OCI-LY1 (cell line): ENCODE data around the gene B4GALT1.

Experiments used
- H2AFZ ChIP-seq: fragments of 200-600 bp; sonication (generic), shearing (Covaris generic); 2 replicates; pipeline ENCODE4 v1.6.0; 2014; ENCODE audit warnings: antibody characterized with exemption, mild to moderate bottlenecking, low read length
- H3F3A ChIP-seq: fragments of 200-600 bp; sonication (generic), shearing (Covaris generic); 2 replicates; pipeline ENCODE4 v1.6.0; 2014; ENCODE audit warnings: mild to moderate bottlenecking, antibody characterized with exemption, low read length, moderate library complexity; ENCODE audit not compliant: insufficient read depth
- H3K27ac ChIP-seq: fragments of 200-600 bp; sonication (generic); 2 replicates; pipeline ENCODE4 v1.5.1; 2014; ENCODE audit warnings: low read length, mixed run types, mild to moderate bottlenecking, low read depth; ENCODE audit not compliant: poor library complexity, severe bottlenecking
- H3K27me3 ChIP-seq: fragments of 200-600 bp; sonication (generic); 2 replicates; pipeline ENCODE4 v1.6.0; 2014; ENCODE audit warnings: antibody characterized with exemption, mild to moderate bottlenecking, low read length, moderate library complexity; ENCODE audit not compliant: insufficient read depth
- H3K36me3 ChIP-seq: fragments of 200-600 bp; sonication (generic); 2 replicates; pipeline ENCODE4 v1.6.1; 2014; ENCODE audit warnings: mild to moderate bottlenecking, antibody characterized with exemption, low read length, moderate library complexity, mixed read lengths; ENCODE audit not compliant: insufficient read depth
- H3K4me1 ChIP-seq: fragments of 200-600 bp; sonication (generic); 2 replicates; pipeline ENCODE4 v1.5.1; 2014; ENCODE audit warnings: mild to moderate bottlenecking, low read length, moderate library complexity; ENCODE audit not compliant: insufficient read depth, severe bottlenecking
- H3K4me2 ChIP-seq: fragments of 200-600 bp; sonication (generic), shearing (Covaris generic); 2 replicates; pipeline ENCODE4 v1.6.1; 2014; ENCODE audit warnings: low read length
- H3K4me3 ChIP-seq: fragments of 200-600 bp; sonication (generic); 2 replicates; pipeline ENCODE4 v1.5.1; 2014; ENCODE audit warnings: low read length, low read depth, mild to moderate bottlenecking, mixed read lengths; ENCODE audit not compliant: poor library complexity, severe bottlenecking
- H3K79me2 ChIP-seq: fragments of 200-600 bp; shearing (Covaris generic); 2 replicates; pipeline ENCODE4 v1.6.1; 2016; ENCODE audit warnings: mixed run types, low read length, mixed read lengths; ENCODE audit not compliant: insufficient read depth
- H3K9ac ChIP-seq: fragments of 200-600 bp; sonication (generic), shearing (Covaris generic); 2 replicates; pipeline ENCODE4 v1.6.1; 2014; ENCODE audit warnings: mild to moderate bottlenecking, low read length, mixed read lengths
- H3K9me2 ChIP-seq: fragments of 200-600 bp; sonication (generic), shearing (Covaris generic); 2 replicates; pipeline ENCODE4 v1.6.1; 2014; ENCODE audit warnings: low read depth, mild to moderate bottlenecking, low read length, mixed read lengths
- H3K9me3 ChIP-seq: fragments of 200-600 bp; shearing (Covaris generic); 2 replicates; pipeline ENCODE4 v1.6.1; 2014; ENCODE audit warnings: low read length, mixed read lengths
- H4K20me1 ChIP-seq: fragments of 200-600 bp; sonication (generic), shearing (Covaris generic); 2 replicates; pipeline ENCODE4 v1.6.0; 2016; ENCODE audit warnings: mild to moderate bottlenecking, low read length; ENCODE audit not compliant: insufficient read depth
- EZH2 ChIP-seq: fragments of 200-600 bp; sonication (generic), shearing (Covaris generic); IDR thresholded peaks from 2 replicates; pipeline ENCODE4 v1.8.0; 2017; ENCODE audit warnings: borderline replicate concordance, mixed run types, mild to moderate bottlenecking, antibody characterized with exemption, low read length, moderate library complexity, mixed read lengths
- TF ChIP-seq, protein P1 (sequence below): fragments of 200-600 bp; sonication (generic), shearing (Covaris generic); IDR thresholded peaks from 2 replicates; pipeline ENCODE4 v1.5.1; 2017; ENCODE audit warnings: mild to moderate bottlenecking, antibody characterized with exemption, low read length, moderate library complexity, mixed read lengths

The B4GALT1 gene

GRCh38 chr9:33186457-33187168 lies 19.5 kb upstream of the B4GALT1 start:
- Histone ChIP-seq H3K9ac (no peak overlapping the region), H4K20me1 (no peaks in the 10 kb centered on the region), H3K27ac (no peak overlapping the region)

DNA sequence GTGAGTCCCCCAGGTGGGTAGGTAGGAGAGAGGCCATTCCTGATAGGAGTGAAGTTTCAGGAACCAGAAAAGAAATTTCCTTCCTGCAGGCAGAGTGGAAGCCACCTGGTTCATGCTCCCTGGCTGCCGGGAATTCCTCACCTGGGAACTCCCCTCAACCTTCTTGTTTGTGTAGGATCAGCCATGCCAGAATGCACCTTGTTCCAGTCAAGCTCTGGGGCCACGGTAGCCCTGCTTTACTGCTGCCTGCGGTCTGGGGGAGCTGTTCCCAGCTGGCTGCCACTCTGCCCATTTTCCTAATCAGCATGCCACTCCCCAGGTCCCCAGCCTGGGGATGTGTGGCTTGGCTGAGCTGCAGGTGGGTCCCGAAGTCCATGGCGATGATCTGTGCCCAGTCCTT lies 18.7 kb upstream of the B4GALT1 start:
- H3K4me2 ChIP-seq, result no peak overlapping the region
- H2AFZ ChIP-seq, result no peak overlapping the region
- TF ChIP-seq, protein P1, sequence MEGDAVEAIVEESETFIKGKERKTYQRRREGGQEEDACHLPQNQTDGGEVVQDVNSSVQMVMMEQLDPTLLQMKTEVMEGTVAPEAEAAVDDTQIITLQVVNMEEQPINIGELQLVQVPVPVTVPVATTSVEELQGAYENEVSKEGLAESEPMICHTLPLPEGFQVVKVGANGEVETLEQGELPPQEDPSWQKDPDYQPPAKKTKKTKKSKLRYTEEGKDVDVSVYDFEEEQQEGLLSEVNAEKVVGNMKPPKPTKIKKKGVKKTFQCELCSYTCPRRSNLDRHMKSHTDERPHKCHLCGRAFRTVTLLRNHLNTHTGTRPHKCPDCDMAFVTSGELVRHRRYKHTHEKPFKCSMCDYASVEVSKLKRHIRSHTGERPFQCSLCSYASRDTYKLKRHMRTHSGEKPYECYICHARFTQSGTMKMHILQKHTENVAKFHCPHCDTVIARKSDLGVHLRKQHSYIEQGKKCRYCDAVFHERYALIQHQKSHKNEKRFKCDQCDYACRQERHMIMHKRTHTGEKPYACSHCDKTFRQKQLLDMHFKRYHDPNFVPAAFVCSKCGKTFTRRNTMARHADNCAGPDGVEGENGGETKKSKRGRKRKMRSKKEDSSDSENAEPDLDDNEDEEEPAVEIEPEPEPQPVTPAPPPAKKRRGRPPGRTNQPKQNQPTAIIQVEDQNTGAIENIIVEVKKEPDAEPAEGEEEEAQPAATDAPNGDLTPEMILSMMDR, result no peak
- no peak for TF ChIP-seq EZH2
- no peak overlapping the region for H3K27ac ChIP-seq
- no peaks in the 10 kb centered on the region for H3K9me3 ChIP-seq
- H3K4me1 ChIP-seq, result no peaks in the 10 kb centered on the region
- H3K9ac ChIP-seq, result no peak overlapping the region
- no peaks in the 10 kb centered on the region for H3K36me3 ChIP-seq
- H4K20me1 ChIP-seq, result no peaks in the 10 kb centered on the region
- H3K4me3 ChIP-seq, result no peak overlapping the region
- 0 out of 2 replicates have a peak, but pooled peaks cover 5% of the 10 kb centered on the region for H3K27me3 ChIP-seq
- H3K79me2 ChIP-seq, result no peaks in the 10 kb centered on the region
- no peaks in the 10 kb centered on the region for H3K9me2 ChIP-seq
- H3F3A ChIP-seq, result no peaks in the 10 kb centered on the region

More at GRCh38 chr9:33186457-33187168, 19.5 kb upstream of the B4GALT1 start:
- Histone ChIP-seq H3K4me3 (no peak overlapping the region), H3K4me2 (no peak overlapping the region), H3K79me2 (no peaks in the 10 kb centered on the region), H3K27me3 (peaks cover 13% of the 10 kb centered on the region; the same call in 1 of the 2 replicates), H3K36me3 (no peaks in the 10 kb centered on the region), H3K9me3 (no peaks in the 10 kb centered on the region), H3K9me2 (no peaks in the 10 kb centered on the region), H3F3A (no peaks in the 10 kb centered on the region), H2AFZ (no peak overlapping the region), H3K4me1 (no peaks in the 10 kb centered on the region)
- no peak for TF ChIP-seq EZH2
- TF ChIP-seq, protein P1, result no peak

DNA sequence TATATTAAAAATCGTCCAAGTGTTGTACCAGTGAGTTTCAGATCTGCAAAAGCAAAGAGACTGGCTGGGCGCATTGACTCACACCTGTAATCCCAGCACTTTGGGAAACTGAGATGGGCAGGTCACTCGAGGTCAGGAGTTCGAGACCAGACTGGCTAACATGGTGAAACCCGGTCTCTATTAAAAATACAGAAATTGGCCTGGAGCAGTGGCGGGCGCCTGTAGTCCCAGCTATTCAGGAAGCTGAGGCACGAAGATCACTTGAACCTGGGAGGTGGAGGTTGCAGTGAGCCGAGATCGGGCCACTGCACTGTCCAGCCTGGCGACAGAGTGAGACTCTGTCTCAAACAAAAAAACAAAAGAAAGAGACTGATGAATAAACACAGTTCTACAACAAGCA lies 18.3 kb upstream of the B4GALT1 start:
- Histone ChIP-seq H3K9me3 (no peaks in the 10 kb centered on the region), H3K79me2 (no peaks in the 10 kb centered on the region), H4K20me1 (no peaks in the 10 kb centered on the region), H3K27me3 (0 out of 2 replicates have a peak, but pooled peaks cover 5% of the 10 kb centered on the region), H3K27ac (no peak overlapping the region), H2AFZ (no peak overlapping the region), H3K4me2 (no peak overlapping the region), H3K4me3 (no peak overlapping the region), H3K36me3 (no peaks in the 10 kb centered on the region), H3K9ac (no peak overlapping the region), H3K9me2 (no peaks in the 10 kb centered on the region), H3K4me1 (no peaks in the 10 kb centered on the region), H3F3A (no peaks in the 10 kb centered on the region)
- no peak for TF ChIP-seq EZH2
- TF ChIP-seq, protein P1, result no peak
